Motor neuron (in vitro differentiated cells): ENCODE data around the gene WNT3. TPM values are rescaled to one million over a fixed set of nuclear protein-coding genes. Genes with fewer than 3 reads are reported as not detected.

Experiments
- ATAC-seq, 8 experiments: fragments of 200-7000 bp; cut with Tn5 transposase; replicated peaks in 6 of 8; 2 replicates each; pipeline ENCODE4 v1.8.0; 2021; ENCODE audit warnings: mild to moderate bottlenecking in 8 of 8, moderate library complexity in 8 of 8
- H3K27ac ChIP-seq, 2 donors: fragments of 250-450 bp; sonication (Bioruptor Pico); 2 replicates each; pipeline ENCODE4 v1.9.0; 2021; ENCODE audit warnings: antibody characterized with exemption in 2 of 2, mild to moderate bottlenecking in 2 of 2, moderate library complexity in 1 of 2
- H3K4me1 ChIP-seq, 2 donors: fragments of 250-450 bp; sonication (Bioruptor Pico); replicated peaks in 1 of 2; 2 replicates each; pipeline ENCODE4 v1.6.1; 2021; ENCODE audit warnings: antibody characterized with exemption in 2 of 2, mild to moderate bottlenecking in 2 of 2, moderate library complexity in 1 of 2
- H3K4me3 ChIP-seq, 5 donors: fragments of 250-450 bp; sonication (Bioruptor Pico); 2 replicates each; pipeline ENCODE4 v1.9.0; 2021; ENCODE audit warnings: antibody characterized with exemption in 5 of 5, mild to moderate bottlenecking in 5 of 5, moderate library complexity in 4 of 5
- WGBS, 10 experiments: fragments of 450-650 bp; shearing (Covaris generic); methylation state at CpG; one replicate each; pipeline ENCODE4 v1.0.0; 2022; 5-methylcytosine and 5-hydroxymethylcytosine counted together
- in situ Hi-C, 9 experiments: fragments of 400-800 bp; cut with MboI; loops; one replicate each; pipeline ENCODE4 v1.15.0; 2021; ENCODE audit warnings: low sequenced_read_pairs in 9 of 9, low pct_unique_long_range_greater_than_20kb in 2 of 9; ENCODE audit not compliant: unreplicated experiment in 9 of 9
- total RNA-seq, 8 experiments: library from RNA; unstranded; fragments of 300-600 nt; gene quantifications; 2 replicates each; pipeline versions ENCODE4 v1.2.3 to v1.2.4, GENCODE V29; 2022

The WNT3 gene
- total RNA-seq, 8 experiments from 2014 or later = 0.67 to 30.8 (median 2.1) TPM

DNA sequence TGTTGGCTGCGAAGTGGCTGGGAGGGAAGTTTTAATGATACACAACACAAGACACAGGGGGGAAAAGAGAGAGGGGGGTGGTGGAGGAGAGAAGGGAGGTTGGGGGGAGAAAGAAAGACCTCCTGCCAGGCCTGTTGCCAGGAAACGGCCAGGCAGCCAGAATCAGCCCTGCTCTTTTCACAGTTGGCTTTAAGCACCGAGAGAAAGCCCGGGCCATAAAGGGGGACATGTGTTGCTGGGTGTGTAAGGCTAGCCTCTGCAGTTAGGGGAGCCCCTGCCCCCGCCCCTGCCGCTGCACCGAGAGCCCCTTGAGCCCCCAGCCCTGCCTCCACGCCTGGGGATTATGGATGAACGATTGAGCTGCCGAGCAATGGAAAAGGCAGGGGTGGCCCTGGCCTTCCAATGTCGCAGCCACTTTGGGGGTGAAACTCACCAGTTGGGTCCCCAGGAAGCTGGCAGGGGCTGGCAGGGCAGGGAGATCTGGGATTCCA, 13.9 kb upstream of the WNT3 start:
- H3K4me3 ChIP-seq = peak overlapping the region in 1 of 5 donors; percentile 4

GRCh38 chr17:46831573-46832330, 13.3 kb upstream of the WNT3 start:
- H3K4me3 ChIP-seq = peak overlapping the region in 1 of 5 donors; percentile 4
- no peak overlapping the region for H3K27ac ChIP-seq
- in situ Hi-C loops = no loop called here
- WGBS, 10 experiments = 0 to 100% (median 80%) methylated on average over 1 to 3 of the region's 14 CpGs; no CpG with 5 or more reads in 5 of the 10 experiments
- H3K4me1 ChIP-seq = peaks cover 17 to 23% of the 10 kb centered on the region in 2 donors
- no peak for ATAC-seq

More for the DNA sequence above, 13.9 kb upstream of the WNT3 start:
- in situ Hi-C loops = no loop called here
- ATAC-seq = peak in 5 of 8 experiments; percentile 44 to 64 (median 53)
- Histone ChIP-seq H3K4me1 (peaks cover 17 to 23% of the 10 kb centered on the region in 2 donors), H3K27ac (no peak overlapping the region)
- WGBS, 10 experiments = 100% methylated on average over 1 of the region's 11 CpGs; no CpG with 5 or more reads in 9 of the 10 experiments

DNA sequence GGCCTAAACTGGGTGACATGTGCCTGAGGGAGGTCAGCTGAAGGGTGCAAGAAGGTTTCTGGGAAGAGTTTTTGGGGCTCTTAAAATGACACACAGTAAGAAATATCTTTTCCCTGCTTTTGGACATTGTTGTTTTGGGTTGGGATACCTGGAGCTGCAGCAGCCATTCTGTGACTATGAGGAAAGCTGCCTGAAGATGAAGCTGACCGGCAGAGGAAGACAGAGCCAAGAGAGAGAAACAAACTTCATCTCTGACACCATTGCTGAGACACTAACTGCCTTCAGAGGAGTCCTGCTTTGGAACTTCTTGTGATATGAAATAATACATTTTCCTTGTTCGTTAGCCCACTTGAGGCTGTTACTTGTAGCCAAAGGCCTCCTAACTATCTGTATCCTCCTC, 8.8 kb upstream of the WNT3 start:
- 47 to 100% (median 100%) methylated on average over 1 to 2 of the region's 2 CpGs; no CpG with 5 or more reads in 4 of the 10 experiments for WGBS, 10 experiments
- H3K4me3 ChIP-seq = no peak overlapping the region

DNA sequence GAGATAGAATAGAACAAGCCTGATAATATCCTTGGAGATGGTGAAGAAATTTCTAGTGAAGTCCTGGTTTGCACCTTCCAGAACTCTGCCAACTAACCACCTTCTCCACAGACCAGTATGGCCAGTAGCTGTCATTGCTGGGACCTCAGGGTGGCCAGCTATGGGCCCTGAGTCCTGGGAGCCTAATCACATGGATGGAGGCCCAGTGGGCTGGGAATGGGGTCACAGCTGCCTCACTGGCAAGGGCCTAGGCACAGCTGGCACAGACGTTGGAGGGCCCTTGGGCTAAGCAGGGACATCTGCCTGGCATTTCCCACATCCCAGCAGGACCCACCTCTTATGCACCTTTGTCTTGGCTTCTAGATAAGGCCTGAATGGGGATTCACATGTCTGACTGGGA, 7.6 kb upstream of the WNT3 start:
- in situ Hi-C loops = no loop called here
- Histone ChIP-seq H3K4me3 (no peak overlapping the region), H3K4me1 (no peaks in the 10 kb centered on the region), H3K27ac (no peak overlapping the region)
- no CpG with 5 or more reads among the region's 1 CpG for WGBS, 10 experiments
- ATAC-seq = no peak

More for the DNA sequence above, 8.8 kb upstream of the WNT3 start:
- no peak for ATAC-seq
- in situ Hi-C loops = no loop called here
- no peak overlapping the region for H3K27ac ChIP-seq
- peaks cover 4 to 6% of the 10 kb centered on the region in 2 donors for H3K4me1 ChIP-seq

- no peak for ATAC-seq
Observed at GRCh38 chr17:46823657-46824056, 5.2 kb upstream of the WNT3 start.

DNA sequence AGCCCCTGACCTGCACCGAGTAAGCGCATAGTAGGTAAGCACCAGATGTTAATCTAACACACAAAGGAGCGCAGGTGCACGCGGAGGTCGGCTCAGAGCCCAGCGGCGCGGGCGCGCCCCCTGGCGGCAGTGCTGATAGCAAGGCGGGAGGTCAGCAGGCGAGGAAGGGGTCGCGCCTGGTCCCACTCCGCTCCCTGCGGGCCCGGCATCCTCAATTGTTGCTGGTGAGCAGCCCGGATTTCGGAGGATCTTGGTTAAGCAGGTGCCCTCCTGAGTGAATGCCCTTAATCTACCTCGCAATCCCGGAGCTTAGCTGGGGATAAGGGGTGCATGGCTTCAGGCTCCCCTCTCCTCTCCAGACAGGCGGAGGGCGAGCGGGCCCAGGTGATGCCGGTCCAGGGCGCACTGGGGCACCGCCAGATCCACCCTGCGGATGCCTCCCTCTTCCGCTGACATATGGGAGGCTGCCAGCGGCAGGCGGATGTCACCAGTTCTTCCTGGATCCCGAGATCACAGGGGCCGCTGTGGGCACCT, 4.0 kb upstream of the WNT3 start:
- ATAC-seq = no peak
- no peak overlapping the region for H3K27ac ChIP-seq
- H3K4me1 ChIP-seq = peaks cover 12 to 23% of the 10 kb centered on the region in 2 donors
- in situ Hi-C loops = no loop called here
- 0 to 63% (median 35%) methylated on average over 1 to 19 of the region's 35 CpGs; no CpG with 5 or more reads in 4 of the 10 experiments for WGBS, 10 experiments
- no peak overlapping the region for H3K4me3 ChIP-seq

More at GRCh38 chr17:46823657-46824056, 5.2 kb upstream of the WNT3 start:
- Histone ChIP-seq H3K4me3 (no peak overlapping the region), H3K27ac (no peak overlapping the region), H3K4me1 (peaks cover 12 to 19% of the 10 kb centered on the region in 2 donors)
- WGBS, 10 experiments = 20 to 91% (median 63%) methylated on average over 1 to 5 of the region's 8 CpGs; no CpG with 5 or more reads in 4 of the 10 experiments
- in situ Hi-C loops = no loop called here

- H3K4me1 ChIP-seq = peaks cover 12 to 23% of the 10 kb centered on the region in 2 donors
- in situ Hi-C loops = no loop called here
- no peak for ATAC-seq
- no peak overlapping the region for H3K4me3 ChIP-seq
- no peak overlapping the region for H3K27ac ChIP-seq
- WGBS, 10 experiments = 5 to 90% (median 69%) methylated on average over 2 to 10 of the region's 31 CpGs; no CpG with 5 or more reads in 5 of the 10 experiments
Observed at GRCh38 chr17:46821482-46822387, 3.2 kb upstream of the WNT3 start.

DNA sequence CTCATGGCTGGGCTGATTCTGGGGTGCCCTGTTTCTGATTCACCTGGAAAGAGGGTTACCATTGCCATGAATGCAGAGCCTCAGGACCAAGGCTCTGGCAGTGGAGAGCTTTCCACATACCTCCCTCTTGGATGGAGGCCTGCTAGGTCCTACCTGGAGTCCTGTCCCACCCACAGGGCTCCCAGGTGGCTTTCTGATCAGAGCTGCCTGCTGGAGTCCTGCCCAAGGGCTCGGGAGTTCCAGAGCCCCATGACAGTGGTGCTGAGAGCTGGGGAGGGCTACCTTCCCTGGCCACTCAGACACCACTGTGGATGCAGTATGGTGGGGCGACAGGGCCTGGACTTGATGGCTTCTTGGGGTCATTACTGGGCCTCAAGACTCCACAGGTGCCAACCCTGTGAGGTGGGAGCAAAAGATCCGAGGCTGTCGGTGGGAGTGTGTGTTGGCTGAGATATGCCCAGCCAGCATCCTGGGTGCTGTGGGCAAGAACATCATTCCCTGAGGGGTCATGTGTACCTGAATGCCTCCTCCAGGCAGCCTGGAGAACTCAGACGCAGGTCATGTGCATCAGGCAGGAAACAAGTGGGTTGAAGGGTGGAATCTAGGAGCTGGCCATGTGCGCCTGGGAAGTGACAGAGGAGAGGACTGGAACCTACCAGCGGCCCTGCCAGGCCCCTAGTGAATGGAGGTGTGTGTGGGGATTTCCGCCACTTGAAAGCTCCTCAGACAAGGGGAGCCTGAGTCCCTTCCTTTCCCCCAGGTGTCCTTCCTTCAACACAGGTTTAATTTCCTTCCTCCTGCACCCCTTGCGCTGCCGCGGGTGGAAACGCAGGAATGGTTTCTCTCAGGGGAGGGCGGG, 2.3 kb upstream of the WNT3 start:
- ATAC-seq = no peak
- H3K27ac ChIP-seq = no peak overlapping the region
- in situ Hi-C loops = no loop called here
- WGBS, 10 experiments = 14 to 100% (median 62%) methylated on average over 2 to 6 of the region's 13 CpGs; no CpG with 5 or more reads in 6 of the 10 experiments
- H3K4me1 ChIP-seq = peaks cover 12 to 23% of the 10 kb centered on the region in 2 donors
- H3K4me3 ChIP-seq = no peak overlapping the region

DNA sequence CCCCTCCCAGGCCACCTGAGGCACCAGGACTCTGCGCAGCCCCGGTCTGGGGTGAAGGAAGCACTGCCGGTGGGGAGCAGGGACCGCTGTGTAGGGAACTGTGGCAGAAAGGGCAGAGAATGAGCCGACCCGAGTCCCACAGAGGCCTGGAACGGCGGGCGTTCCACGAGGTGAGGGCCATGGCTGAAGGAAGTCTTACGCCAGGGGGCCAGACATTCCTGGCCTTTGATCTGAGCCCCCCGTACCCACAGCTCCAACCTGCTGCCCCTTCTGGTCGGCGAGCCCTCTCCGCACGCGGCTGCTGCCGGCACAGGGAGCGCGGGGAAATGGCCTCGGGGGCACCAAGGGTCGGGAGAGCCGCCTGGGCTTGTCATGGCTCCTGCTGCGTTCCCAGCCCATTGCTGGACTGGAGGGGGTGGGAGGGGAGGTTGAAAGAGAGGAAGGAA, 1.4 kb upstream of the WNT3 start:
- 33 to 100% methylated on average over 1 to 5 of the region's 24 CpGs; no CpG with 5 or more reads in 8 of the 10 experiments for WGBS, 10 experiments
- no peak overlapping the region for H3K27ac ChIP-seq
- no peak overlapping the region for H3K4me3 ChIP-seq
- peaks cover 12 to 23% of the 10 kb centered on the region in 2 donors for H3K4me1 ChIP-seq
- peak in 3 of 8 experiments; percentile 19 to 38 (median 26) for ATAC-seq
- in situ Hi-C loops = no loop called here

DNA sequence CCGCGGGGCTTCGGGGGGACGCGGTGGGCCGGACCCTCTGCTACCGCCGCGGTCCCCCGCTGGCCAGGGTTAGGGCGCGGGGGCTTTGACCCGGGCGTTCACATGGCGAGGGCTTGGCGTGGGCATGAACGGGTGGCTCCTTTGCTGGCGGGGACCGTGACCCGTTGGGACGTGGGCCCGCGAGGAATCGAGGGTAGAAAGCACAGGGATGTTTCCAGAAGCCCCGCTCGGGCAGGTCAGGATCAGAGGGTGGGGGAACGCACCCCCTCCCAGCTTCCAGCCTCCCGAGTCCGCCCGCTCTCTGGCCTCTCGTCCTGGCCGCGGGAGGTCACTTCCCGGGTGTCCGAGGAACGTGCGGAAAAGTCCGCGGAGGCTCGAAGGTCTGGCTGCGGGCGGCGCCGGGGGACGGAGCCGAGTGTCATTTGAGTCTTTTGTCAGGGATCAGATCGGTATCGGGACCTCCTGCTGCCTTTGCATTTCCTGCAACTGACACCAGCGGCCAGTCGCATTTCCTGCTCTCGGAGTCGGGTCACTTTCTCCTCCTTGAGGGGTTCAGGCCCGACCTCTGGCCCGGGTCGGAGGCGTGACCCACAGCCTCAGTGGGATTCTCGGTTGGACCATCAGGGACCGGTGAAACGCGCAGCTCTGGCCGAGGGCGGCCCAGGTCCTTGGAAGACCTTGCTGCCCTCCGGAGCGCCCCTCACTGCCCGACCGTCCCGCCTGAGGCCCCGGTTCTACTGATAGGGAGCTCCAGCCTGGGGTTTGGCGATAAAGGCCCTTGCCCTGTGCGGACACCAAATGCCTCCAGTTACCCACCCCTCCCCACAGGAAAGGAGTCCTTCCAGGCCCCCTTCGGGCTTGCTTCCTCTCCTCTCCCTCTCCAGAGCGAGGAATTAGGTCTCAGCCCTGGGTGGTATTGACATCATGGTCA, 702 bp upstream of the WNT3 start:
- in situ Hi-C loops = no loop called here
- H3K4me3 ChIP-seq = peak overlapping the region in 1 of 5 donors; percentile 15
- H3K27ac ChIP-seq = no peak overlapping the region
- peak in 7 of 8 experiments; percentile 6 to 81 (median 16) for ATAC-seq
- WGBS, 10 experiments = 0 to 47% (median 24%) methylated on average over 4 to 29 of the region's 72 CpGs; no CpG with 5 or more reads in 5 of the 10 experiments
- peaks cover 12 to 23% of the 10 kb centered on the region in 2 donors for H3K4me1 ChIP-seq

GRCh38 chr17:46817901-46818209, 637 bp downstream of the WNT3 start:
- no peak for ATAC-seq
- 43 to 55% (median 49%) methylated on average over 1 to 5 of the region's 5 CpGs; no CpG with 5 or more reads in 5 of the 10 experiments for whole genome bisulfite sequencing, 10 experiments
- Histone ChIP-seq H3K4me1 (peaks cover 12 to 23% of the 10 kb centered on the region in 2 donors), H3K4me3 (no peak overlapping the region), H3K27ac (no peak overlapping the region)
- in situ Hi-C loops = no loop called here
